HG03457 (cell line): ENCODE data around the gene JAM3.
"Not testable (repeated sequence)": the region's sequence is repeated elsewhere in the genome, so short reads cannot be mapped to it uniquely, and the experiment has no call there.

Experiments used
- ATAC-seq: cut with Tn5 transposase; IDR thresholded peaks from one replicate; pipeline ENCODE4 v1.9.1; 2021; ENCODE audit warnings: moderate number of reproducible peaks; ENCODE audit not compliant: unreplicated experiment

The JAM3 gene

DNA sequence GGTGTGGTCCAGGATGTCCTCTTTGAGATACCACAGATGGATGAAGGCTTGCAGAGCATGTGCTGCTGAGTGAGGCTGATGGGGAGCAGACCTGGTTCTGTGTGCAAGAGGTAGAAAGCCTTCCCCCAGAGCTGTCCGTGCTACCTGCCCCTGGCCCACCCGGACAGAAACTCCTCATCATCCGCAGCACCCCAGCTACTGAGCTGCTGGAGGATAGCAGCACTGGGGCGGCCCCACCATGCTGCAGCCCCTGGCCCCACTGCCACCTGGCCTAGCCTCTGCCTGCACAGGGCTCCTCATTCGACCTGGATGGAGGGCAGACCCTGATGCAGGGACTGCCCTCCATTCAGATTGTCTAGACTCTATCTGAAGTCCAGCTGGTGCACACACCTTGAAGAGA lies 104.4 kb downstream of the JAM3 start:
- no peak for ATAC-seq

DNA sequence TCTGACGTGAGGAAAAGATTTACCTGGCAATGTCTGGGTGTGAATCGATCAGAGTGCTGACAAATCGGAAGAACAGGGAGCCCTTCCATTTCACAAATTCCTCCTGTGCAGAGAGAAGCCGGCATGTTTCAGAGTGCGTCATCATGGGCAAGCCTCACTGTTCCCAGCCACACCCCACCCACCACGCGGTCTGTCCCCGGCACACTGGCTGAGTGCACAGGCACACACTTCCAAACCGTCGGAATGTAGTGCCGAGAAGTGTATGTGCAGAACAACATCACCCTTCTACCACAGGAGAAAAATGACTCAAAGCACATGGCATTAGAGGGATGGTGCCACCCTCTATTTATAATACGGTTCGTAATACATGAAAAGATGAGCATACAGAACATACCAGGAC lies 107.4 kb downstream of the JAM3 start:
- ATAC-seq: no peak

DNA sequence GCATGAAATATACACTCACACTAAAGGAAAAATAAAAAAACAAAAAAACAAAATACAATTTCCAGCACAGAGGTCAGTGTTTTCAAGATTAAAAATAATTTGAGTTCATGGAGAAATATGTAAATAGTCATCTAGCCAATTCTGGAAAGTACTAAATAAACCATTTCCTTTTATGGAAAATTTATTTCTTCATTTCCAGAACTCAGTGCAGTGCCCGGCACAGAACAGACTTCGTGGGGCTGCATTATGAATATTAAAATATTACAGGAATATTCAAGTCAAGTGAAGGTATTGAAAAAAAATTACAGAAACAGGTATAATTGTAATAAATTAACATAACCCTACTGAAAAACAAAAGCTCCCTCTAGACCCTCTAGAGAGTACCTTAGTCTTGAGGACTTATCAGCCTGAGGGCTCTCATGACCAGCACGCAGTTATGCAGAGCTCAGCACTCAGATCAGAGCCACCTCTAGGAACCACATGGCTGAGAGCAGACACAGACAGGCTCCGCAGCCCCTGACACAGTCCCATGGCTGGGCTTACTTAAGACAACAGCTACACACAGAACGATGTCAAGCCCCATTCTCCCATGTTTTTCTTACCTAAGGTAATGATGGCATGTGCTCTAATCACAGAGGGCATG lies 109.3 kb downstream of the JAM3 start:
- ATAC-seq: no peak

DNA sequence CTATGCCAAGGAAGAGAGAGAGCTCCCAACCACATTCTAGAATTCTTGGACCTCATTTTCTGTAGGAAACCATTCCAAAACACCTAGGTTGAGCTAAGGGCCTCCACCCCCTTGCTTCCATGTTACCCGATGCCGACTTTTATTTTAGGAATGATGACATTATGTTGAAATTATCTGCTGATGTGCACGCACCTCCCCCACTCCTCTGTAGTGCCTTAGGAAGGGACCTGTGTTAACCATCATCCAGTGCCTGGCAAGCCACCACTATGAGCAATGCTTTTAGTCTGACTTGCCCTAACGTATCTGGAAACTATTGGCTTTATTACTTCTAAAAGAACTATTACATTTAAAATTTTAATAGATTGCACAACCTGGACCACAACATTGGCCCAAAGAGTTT lies 112.8 kb downstream of the JAM3 start:
- no peak for ATAC-seq

DNA sequence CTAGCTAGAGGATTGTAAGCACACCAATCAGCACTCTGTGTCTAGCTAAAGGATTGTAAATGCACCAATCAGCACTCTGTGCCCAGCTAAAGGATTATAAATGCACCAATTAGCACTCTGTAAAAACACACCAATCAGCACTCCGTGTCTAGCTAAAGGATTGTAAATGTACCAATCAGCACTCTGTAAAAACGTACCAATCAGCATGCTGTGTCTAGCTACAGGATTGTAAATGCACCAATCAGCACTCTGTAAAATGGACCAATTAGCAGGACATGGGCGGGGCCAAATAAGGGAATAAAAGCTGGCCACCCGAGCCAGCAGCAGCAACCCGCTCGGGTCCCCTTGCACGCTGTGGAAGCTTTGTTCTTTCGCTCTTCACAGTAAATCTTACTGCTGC lies 119.2 kb downstream of the JAM3 start:
- ATAC-seq: not testable (repeated sequence)

DNA sequence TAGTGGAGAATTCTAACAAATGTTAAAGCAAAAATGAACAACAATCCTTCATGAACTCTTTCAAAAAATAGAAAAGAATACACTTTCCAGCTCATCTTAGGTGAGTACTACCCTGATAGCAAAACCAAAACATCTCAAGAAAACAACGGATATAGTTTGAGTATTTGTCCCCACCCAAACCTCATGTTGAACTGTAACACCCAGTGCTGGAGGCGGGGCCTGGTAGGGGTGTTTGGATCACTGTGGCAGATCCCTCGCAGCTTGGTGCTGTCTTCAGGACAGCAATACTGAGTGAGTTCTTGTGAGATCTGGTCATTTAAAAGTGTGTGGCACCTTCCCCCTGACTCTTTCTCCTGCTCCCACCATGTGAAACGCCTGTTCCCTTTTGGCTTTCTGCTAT lies 127.9 kb downstream of the JAM3 start:
- ATAC-seq: no peak

DNA sequence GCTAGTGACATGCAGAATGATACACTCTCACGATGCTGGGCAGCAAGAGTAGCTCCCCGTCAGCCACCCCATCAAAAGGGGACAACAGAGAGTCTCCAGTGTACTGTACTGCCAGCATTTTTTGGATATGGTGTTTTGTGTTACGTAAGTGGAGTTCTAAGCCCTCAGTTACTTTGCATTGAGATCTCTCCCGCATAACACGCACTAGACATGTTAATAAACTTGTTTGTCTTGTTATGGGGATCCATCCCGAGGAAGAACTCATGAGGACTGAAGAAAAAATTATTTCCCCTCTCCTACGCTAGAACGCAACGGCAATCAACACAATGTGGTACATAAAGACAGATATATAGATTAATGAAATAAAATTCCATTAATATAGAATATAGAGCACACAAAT lies 130.7 kb downstream of the JAM3 start:
- no peak for ATAC-seq

DNA sequence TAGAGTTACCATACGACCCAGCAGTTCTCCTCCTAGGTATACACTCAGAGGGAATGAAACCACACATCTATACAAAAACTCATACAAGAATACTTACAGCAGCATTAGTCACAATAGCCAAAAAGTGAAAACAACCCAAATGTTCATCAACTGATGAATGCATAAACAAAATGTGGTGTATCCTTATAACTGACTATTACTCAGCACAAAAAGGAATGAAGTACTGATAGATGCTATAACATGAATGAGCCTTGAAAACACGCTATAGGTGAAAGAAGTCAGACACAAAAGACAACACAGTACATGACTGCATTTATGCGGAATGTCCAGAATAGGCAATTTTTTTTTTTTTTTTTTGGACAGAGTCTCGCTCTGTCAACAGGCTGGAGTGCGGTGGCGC lies 131.8 kb downstream of the JAM3 start:
- ATAC-seq: no peak
